DLD1 (cell line): Measurements from ENCODE around the gene LCE3D.
"Not testable (repeated sequence)": the region's sequence is repeated elsewhere in the genome, so short reads cannot be mapped to it uniquely, and the experiment has no call there.

Experiments
- in situ Hi-C: cut with HindIII; loops from 2 replicates; pipeline ENCODE4 v1.10.0; 2017; ENCODE audit warnings: low sequenced_read_pairs

LCE3D gene

GRCh38 chr1:152580433-152580832, at the start of gene LCE3D:
Gene LCE3D, minus strand, starts transcription at chr1:152580516. Its CDS starts 580 bp downstream, at chr1:152579936.
- in situ Hi-C loops, result no loop called here

GRCh38 chr1:152626744-152627143, 46.4 kb upstream of the LCE3D start:
- in situ Hi-C loops, result no loop called here

GRCh38 chr1:152623203-152623844, 43.0 kb upstream of the LCE3D start:
- in situ Hi-C loops, result no loop called here

GRCh38 chr1:152622803-152623202, 42.5 kb upstream of the LCE3D start, which contains the start of gene LCE3A:
Gene LCE3A, minus strand, starts transcription at chr1:152623103. Its CDS starts 0 bp downstream, at chr1:152623103.
- in situ Hi-C loops, result no loop called here

GRCh38 chr1:152621993-152622392, 41.7 kb upstream of the LCE3D start:
- in situ Hi-C loops, result no loop called here

GRCh38 chr1:152613511-152613910, 33.2 kb upstream of the LCE3D start, which contains the start of gene LCE3B:
Gene LCE3B, plus strand, starts transcription at chr1:152613811. Its CDS starts 0 bp downstream, at chr1:152613811.
- in situ Hi-C loops, result no loop called here

GRCh38 chr1:152599934-152600333, 19.6 kb upstream of the LCE3D start, which contains the start of gene LCE3C:
Gene LCE3C, plus strand, starts transcription at chr1:152600234. Its CDS starts 498 bp downstream, at chr1:152600732.
- in situ Hi-C loops, result no loop called here

- in situ Hi-C loops, result no loop called here
Measured at GRCh38 chr1:152596986-152597385, 16.7 kb upstream of the LCE3D start.

- in situ Hi-C loops, result no loop called here
Measured at GRCh38 chr1:152585586-152585985, 5.3 kb upstream of the LCE3D start.

GRCh38 chr1:152582647-152583046, 2.3 kb upstream of the LCE3D start:
- in situ Hi-C loops, result no loop called here

GRCh38 chr1:152579526-152579925, 790 bp downstream of the LCE3D start:
- in situ Hi-C loops, result not testable (repeated sequence)

- in situ Hi-C loops, result no loop called here
Measured at GRCh38 chr1:152577168-152577567, 3.1 kb downstream of the LCE3D start.

- in situ Hi-C loops, result no loop called here
Measured at GRCh38 chr1:152566681-152567080, 13.6 kb downstream of the LCE3D start, which contains the start of gene LCE3E. Gene LCE3E, minus strand, starts transcription at chr1:152566780. Its CDS starts 572 bp downstream, at chr1:152566208.

GRCh38 chr1:152565535-152566215, 14.6 kb downstream of the LCE3D start:
- in situ Hi-C loops, result no loop called here

- in situ Hi-C loops, result no loop called here
Measured at GRCh38 chr1:152565115-152565514, 15.2 kb downstream of the LCE3D start.

- in situ Hi-C loops, result not testable (repeated sequence)
Measured at GRCh38 chr1:152548358-152548757, 32.0 kb downstream of the LCE3D start.

GRCh38 chr1:152546704-152547103, 33.6 kb downstream of the LCE3D start:
- in situ Hi-C loops, result no loop called here

GRCh38 chr1:152543820-152544219, 36.5 kb downstream of the LCE3D start:
- in situ Hi-C loops, result no loop called here

GRCh38 chr1:152539901-152540300, 40.4 kb downstream of the LCE3D start:
- in situ Hi-C loops, result no loop called here

- in situ Hi-C loops, result no loop called here
Measured at GRCh38 chr1:152537496-152537895, 42.8 kb downstream of the LCE3D start.

GRCh38 chr1:152535774-152536173, 44.5 kb downstream of the LCE3D start:
- in situ Hi-C loops, result no loop called here

GRCh38 chr1:152533327-152533938, 46.9 kb downstream of the LCE3D start:
- in situ Hi-C loops, result no loop called here
